ENCODE measurements around the gene ADAMTS17.

The ADAMTS17 gene

DNA sequence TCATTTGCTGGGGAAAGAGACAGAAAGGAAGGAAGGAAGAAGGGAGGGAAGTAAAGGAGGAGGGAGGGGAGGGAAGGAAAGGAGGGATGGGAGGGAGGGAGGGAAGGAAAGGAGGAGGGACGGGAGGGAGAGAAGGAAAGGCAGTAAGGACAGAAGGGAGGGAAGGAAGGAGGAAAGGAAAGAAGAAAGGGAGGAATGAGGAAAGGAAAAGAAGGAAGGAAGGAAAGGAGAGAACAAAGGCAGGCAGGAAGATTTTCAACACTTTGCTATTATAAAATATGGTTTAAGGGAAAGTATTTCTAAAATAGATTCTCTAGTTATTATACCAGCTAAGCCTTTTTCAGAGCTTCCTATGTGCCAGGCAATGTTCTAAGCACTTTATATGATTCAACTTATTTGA lies 330.5 kb downstream of the ADAMTS17 start:
- DNase-seq = no peak
- no peak overlapping the region for H3K4me3 ChIP-seq (ENCODE audit: low read depth, low read length)
- TF ChIP-seq, protein P1, sequence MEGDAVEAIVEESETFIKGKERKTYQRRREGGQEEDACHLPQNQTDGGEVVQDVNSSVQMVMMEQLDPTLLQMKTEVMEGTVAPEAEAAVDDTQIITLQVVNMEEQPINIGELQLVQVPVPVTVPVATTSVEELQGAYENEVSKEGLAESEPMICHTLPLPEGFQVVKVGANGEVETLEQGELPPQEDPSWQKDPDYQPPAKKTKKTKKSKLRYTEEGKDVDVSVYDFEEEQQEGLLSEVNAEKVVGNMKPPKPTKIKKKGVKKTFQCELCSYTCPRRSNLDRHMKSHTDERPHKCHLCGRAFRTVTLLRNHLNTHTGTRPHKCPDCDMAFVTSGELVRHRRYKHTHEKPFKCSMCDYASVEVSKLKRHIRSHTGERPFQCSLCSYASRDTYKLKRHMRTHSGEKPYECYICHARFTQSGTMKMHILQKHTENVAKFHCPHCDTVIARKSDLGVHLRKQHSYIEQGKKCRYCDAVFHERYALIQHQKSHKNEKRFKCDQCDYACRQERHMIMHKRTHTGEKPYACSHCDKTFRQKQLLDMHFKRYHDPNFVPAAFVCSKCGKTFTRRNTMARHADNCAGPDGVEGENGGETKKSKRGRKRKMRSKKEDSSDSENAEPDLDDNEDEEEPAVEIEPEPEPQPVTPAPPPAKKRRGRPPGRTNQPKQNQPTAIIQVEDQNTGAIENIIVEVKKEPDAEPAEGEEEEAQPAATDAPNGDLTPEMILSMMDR (IDR thresholded peaks at IDR 0.05; ENCODE audit: low read depth, low read length) = no peak
- H3K36me3 ChIP-seq = no peaks in the 10 kb centered on the region
- no peaks in the 10 kb centered on the region for H3K9me3 ChIP-seq (ENCODE audit: severe bottlenecking)
- H3K27ac ChIP-seq = no peak overlapping the region
- H3K27me3 ChIP-seq (ENCODE audit: insufficient read depth, low read depth, severe bottlenecking) = peaks cover 15% of the 10 kb centered on the region

DNA sequence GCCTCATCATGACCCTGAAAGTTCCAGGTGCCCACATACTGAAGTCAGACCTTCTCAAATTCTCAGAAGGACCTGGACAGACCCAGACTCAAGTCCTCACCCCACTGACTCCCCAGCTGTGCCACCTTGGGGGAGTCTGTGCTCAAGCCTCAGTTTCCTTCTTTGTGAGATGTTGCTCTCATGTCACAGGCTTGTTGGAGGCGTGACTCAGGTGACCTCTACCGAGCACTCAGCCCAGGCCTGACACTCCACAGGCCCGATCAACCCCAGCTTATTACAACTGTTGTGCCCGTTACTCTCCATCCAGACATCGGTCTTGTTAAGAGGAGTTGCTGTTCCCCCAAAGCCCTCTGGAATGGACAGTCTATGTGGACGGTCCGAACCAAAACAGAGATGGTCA lies 332.4 kb downstream of the ADAMTS17 start:
- Histone ChIP-seq H3K27me3 (ENCODE audit: insufficient read depth, low read depth, severe bottlenecking) (peaks cover 18% of the 10 kb centered on the region), H3K36me3 (no peaks in the 10 kb centered on the region), H3K27ac (no peak overlapping the region), H3K4me3 (ENCODE audit: low read depth, low read length) (no peak overlapping the region), H3K9me3 (ENCODE audit: severe bottlenecking) (no peaks in the 10 kb centered on the region)
- TF ChIP-seq, protein P1 (IDR thresholded peaks at IDR 0.05; ENCODE audit: low read depth, low read length) = no peak
- no peak for DNase-seq

DNA sequence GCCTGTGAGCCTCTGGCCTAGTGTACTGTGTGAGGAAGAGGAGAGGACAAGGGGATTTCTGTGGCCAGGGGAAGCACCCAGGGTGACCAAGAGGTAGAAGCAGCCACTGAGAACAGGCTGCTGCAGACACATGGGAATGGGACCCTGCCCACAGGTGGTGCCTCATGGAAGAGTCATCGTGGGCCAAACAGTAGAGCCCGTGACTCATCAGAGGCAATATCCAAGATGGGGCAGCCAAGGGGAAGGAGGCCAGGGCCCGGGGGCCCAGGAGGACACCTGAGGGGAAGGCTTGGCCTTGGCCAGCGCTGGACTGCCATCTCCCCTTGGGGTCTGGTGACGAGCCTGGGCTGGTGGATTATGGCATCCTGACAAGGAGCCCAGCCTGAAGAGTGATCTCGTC lies 333.5 kb downstream of the ADAMTS17 start:
- no peak for DNase-seq
- Histone ChIP-seq H3K36me3 (no peaks in the 10 kb centered on the region), H3K27ac (no peak overlapping the region), H3K4me3 (ENCODE audit: low read depth, low read length) (no peak overlapping the region), H3K9me3 (ENCODE audit: severe bottlenecking) (no peaks in the 10 kb centered on the region), H3K27me3 (ENCODE audit: insufficient read depth, low read depth, severe bottlenecking) (peaks cover 14% of the 10 kb centered on the region)
- TF ChIP-seq, protein P1 (IDR thresholded peaks at IDR 0.05; ENCODE audit: low read depth, low read length) = no peak

DNA sequence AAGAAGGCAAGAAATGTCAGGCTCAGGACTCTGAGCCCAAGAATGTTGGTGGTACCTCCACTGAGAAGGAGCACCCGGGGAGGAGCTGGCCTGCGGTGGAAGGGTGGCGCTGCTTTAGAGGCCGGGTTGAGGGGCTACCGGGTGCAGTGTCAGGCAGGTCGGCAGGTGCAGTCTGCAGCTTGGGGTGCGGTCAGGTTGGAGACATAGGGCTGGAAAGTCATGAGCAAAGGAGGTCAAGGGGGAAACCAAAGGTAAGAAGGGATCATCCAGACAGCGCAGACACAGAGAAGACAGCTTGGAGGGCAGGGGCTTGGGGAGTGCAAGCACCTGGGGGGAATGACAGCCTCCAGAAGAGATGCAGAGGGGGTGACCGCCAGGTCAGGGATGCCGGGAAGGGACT lies 334.2 kb downstream of the ADAMTS17 start:
- Histone ChIP-seq H3K4me3 (ENCODE audit: low read depth, low read length) (no peak overlapping the region), H3K27me3 (ENCODE audit: insufficient read depth, low read depth, severe bottlenecking) (peaks cover 10% of the 10 kb centered on the region), H3K9me3 (ENCODE audit: severe bottlenecking) (no peaks in the 10 kb centered on the region), H3K27ac (no peak overlapping the region), H3K36me3 (no peaks in the 10 kb centered on the region)
- no peak for DNase-seq
- TF ChIP-seq, protein P1 (IDR thresholded peaks at IDR 0.05; ENCODE audit: low read depth, low read length) = no peak

DNA sequence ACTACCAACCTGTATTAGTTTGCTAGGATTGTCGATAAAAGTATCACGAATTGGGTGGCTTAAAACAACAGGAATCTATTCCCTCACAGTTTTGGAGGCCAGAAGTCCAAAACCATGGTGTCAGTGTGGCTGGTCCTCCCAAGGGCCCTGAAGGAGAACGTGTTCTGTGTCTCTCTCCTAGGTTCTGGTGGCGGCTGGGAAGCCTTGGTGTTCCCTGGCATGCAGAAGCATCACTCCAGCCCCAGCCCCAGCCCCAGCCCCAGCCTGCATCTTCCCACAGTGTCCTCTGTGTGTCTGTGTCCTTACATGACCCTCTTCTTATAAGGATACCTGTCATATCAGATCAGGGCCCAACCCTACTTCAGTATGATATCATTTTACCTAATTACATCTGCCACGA lies 336.1 kb downstream of the ADAMTS17 start:
- DNase-seq = no peak
- Histone ChIP-seq H3K4me3 (ENCODE audit: low read depth, low read length) (no peak overlapping the region), H3K36me3 (no peaks in the 10 kb centered on the region), H3K27me3 (ENCODE audit: insufficient read depth, low read depth, severe bottlenecking) (peaks cover 8% of the 10 kb centered on the region), H3K27ac (no peak overlapping the region), H3K9me3 (ENCODE audit: severe bottlenecking) (no peaks in the 10 kb centered on the region)
- TF ChIP-seq, protein P1 (IDR thresholded peaks at IDR 0.05; ENCODE audit: low read depth, low read length) = no peak

DNA sequence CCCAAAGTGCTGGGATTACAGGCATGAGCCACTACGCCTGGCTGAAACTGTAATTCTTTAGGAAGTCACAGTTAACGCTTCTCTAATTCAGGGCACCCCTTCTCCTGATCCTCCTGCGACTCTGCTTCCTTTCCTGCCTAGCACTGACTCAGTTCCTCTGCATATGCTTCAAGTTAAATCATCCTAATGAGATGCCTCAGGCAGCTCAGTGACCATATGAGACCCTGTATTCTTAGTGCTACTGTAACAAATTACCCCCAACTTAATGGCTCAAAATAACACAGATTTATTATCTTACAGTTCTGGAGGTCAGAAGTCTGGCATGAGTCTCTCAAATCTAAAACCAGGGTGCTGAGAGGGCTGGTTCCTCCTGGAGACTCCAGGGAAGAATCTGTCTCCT lies 336.8 kb downstream of the ADAMTS17 start:
- TF ChIP-seq, protein P1 (IDR thresholded peaks at IDR 0.05; ENCODE audit: low read depth, low read length) = no peak
- H3K4me3 ChIP-seq (ENCODE audit: low read depth, low read length) = no peak overlapping the region
- no peak overlapping the region for H3K27ac ChIP-seq
- no peaks in the 10 kb centered on the region for H3K9me3 ChIP-seq (ENCODE audit: severe bottlenecking)
- no peaks in the 10 kb centered on the region for H3K36me3 ChIP-seq
- peaks cover 8% of the 10 kb centered on the region for H3K27me3 ChIP-seq (ENCODE audit: insufficient read depth, low read depth, severe bottlenecking)
- no peak for DNase-seq
